Lower lobe of right lung (tissue), 2 donors: ENCODE results near the gene ATP13A2. TPM values are rescaled to one million over a fixed set of nuclear protein-coding genes. Genes with fewer than 3 reads are reported as not detected.
"Not testable (repeated sequence)": the region's sequence is repeated elsewhere in the genome, so short reads cannot be mapped to it uniquely, and the experiment has no call there.

Source experiments
- ATAC-seq, 2 donors: fragments of 200-7000 bp; cut with Tn5 transposase; one replicate each; pipeline ENCODE4 v1.9.1; 2020 to 2022; ENCODE audit warnings: mild to moderate bottlenecking in 2 of 2, moderate library complexity in 2 of 2
- DNase-seq: peaks from one replicate; pipeline ENCODE4 v3.0.0-alpha.2; 2020
- H3K27ac ChIP-seq: fragments of 200-600 bp; one replicate; pipeline ENCODE4 v1.8.0; 2022
- H3K27me3 ChIP-seq: fragments of 200-600 bp; one replicate; pipeline ENCODE4 v1.8.0; 2022; ENCODE audit warnings: low read depth
- H3K36me3 ChIP-seq: fragments of 200-600 bp; one replicate; pipeline ENCODE4 v1.8.0; 2022; ENCODE audit warnings: mild to moderate bottlenecking
- H3K4me1 ChIP-seq: fragments of 200-600 bp; one replicate; pipeline ENCODE4 v1.8.0; 2022
- H3K4me3 ChIP-seq: fragments of 200-600 bp; one replicate; pipeline ENCODE4 v1.8.0; 2022; ENCODE audit warnings: mild to moderate bottlenecking
- H3K9me3 ChIP-seq: fragments of 200-600 bp; one replicate; pipeline ENCODE4 v1.8.0; 2022
- CTCF ChIP-seq: fragments of 200-600 bp; IDR thresholded peaks from one replicate; pipeline ENCODE4 v1.8.0; 2022; ENCODE audit warnings: antibody characterized with exemption, mild to moderate bottlenecking
- intact Hi-C: fragments of 100-400 bp; cut with DNase I; formaldehyde crosslinking; loops from one replicate; pipeline ENCODE4 v1.11.0; 2022
- total RNA-seq: library from RNA; stranded (reverse); fragmentation: NEBNext Ultra II Directional; extraction: Animal tissue kit (Norgen Biotek cat#: 25700); gene quantifications from one replicate; pipeline ENCODE4 v1.2.1, GENCODE V29; 2021
- donor health status: DM: no; HTN: yes; CAD: no; lungs with severe emphysema.

The ATP13A2 gene
- total RNA-seq, 1 donor from 2014 or later, result 39.9 TPM

- Histone ChIP-seq H3K36me3 (no peaks in the 10 kb centered on the region), H3K9me3 (no peaks in the 10 kb centered on the region), H3K4me1 (peaks cover 16% of the 10 kb centered on the region), H3K27ac (no peak overlapping the region), H3K4me3 (no peak overlapping the region), H3K27me3 (no peaks in the 10 kb centered on the region)
- TF ChIP-seq CTCF, result no peak
- intact Hi-C loops, result loop anchor here (10.0 kb wide), 1 partner anchor 86 kb away; no protein-coding TSS in a partner anchor
- ATAC-seq, result no peak
- DNase-seq, result no peak
These were observed 53.3 kb downstream of the ATP13A2 start for GRCh38 chr1:16958475-16958874.

GRCh38 chr1:16957731-16958130 is 54.0 kb downstream of the ATP13A2 start:
- intact Hi-C loops, result loop anchor here (10.0 kb wide), 1 partner anchor 87 kb away; no protein-coding TSS in a partner anchor
- no peaks in the 10 kb centered on the region for H3K36me3 ChIP-seq
- H3K9me3 ChIP-seq, result no peaks in the 10 kb centered on the region
- ATAC-seq, result no peak
- no peak overlapping the region for H3K27ac ChIP-seq
- TF ChIP-seq CTCF, result no peak
- no peak for DNase-seq
- H3K27me3 ChIP-seq, result no peaks in the 10 kb centered on the region
- H3K4me3 ChIP-seq, result no peak overlapping the region
- H3K4me1 ChIP-seq, result peaks cover 16% of the 10 kb centered on the region

GRCh38 chr1:16956775-16957174 is 55.0 kb downstream of the ATP13A2 start:
- Histone ChIP-seq H3K36me3 (no peaks in the 10 kb centered on the region), H3K9me3 (no peaks in the 10 kb centered on the region), H3K27me3 (no peaks in the 10 kb centered on the region), H3K4me1 (peaks cover 18% of the 10 kb centered on the region), H3K27ac (no peak overlapping the region), H3K4me3 (no peak overlapping the region)
- DNase-seq, result no peak
- intact Hi-C loops, result loop anchor here (10.0 kb wide), 1 partner anchor 88 kb away; no protein-coding TSS in a partner anchor
- no peak for TF ChIP-seq CTCF
- no peak for ATAC-seq

- no peaks in the 10 kb centered on the region for H3K36me3 ChIP-seq
- H3K4me3 ChIP-seq, result no peak overlapping the region
- ATAC-seq (no peak), DNase-seq (no peak)
- TF ChIP-seq CTCF, result no peak
- no peak overlapping the region for H3K27ac ChIP-seq
- intact Hi-C loops, result loop anchor here (10.0 kb wide), 1 partner anchor 90 kb away; no protein-coding TSS in a partner anchor
- H3K9me3 ChIP-seq, result no peaks in the 10 kb centered on the region
- H3K4me1 ChIP-seq, result peaks cover 10% of the 10 kb centered on the region
- no peaks in the 10 kb centered on the region for H3K27me3 ChIP-seq
These were observed 56.5 kb downstream of the ATP13A2 start for GRCh38 chr1:16955186-16955585.

GRCh38 chr1:16954579-16954978 is 57.1 kb downstream of the ATP13A2 start:
- Histone ChIP-seq H3K27ac (no peak overlapping the region), H3K4me1 (peaks cover 5% of the 10 kb centered on the region), H3K4me3 (no peak overlapping the region), H3K36me3 (no peaks in the 10 kb centered on the region), H3K27me3 (no peaks in the 10 kb centered on the region), H3K9me3 (no peaks in the 10 kb centered on the region)
- DNase-seq (no peak), ATAC-seq (no peak)
- TF ChIP-seq CTCF, result no peak
- intact Hi-C loops, result loop anchor here (10.0 kb wide), 1 partner anchor 90 kb away; no protein-coding TSS in a partner anchor

- intact Hi-C loops, result loop anchor here (10.0 kb wide), 1 partner anchor 92 kb away; no protein-coding TSS in a partner anchor
- DNase-seq, H3K4me1 ChIP-seq, H3K4me3 ChIP-seq, H3K27me3 ChIP-seq, H3K9me3 ChIP-seq, H3K27ac ChIP-seq, ATAC-seq, H3K36me3 ChIP-seq: not testable (repeated sequence)
These were observed 59.4 kb downstream of the ATP13A2 start for GRCh38 chr1:16952376-16952775.

GRCh38 chr1:16949026-16949425 is 62.7 kb downstream of the ATP13A2 start:
- H3K27me3 ChIP-seq, DNase-seq, H3K27ac ChIP-seq, intact Hi-C loops, H3K9me3 ChIP-seq, H3K36me3 ChIP-seq, H3K4me1 ChIP-seq, H3K4me3 ChIP-seq, ATAC-seq: not testable (repeated sequence)

GRCh38 chr1:16948282-16948891 is 63.3 kb downstream of the ATP13A2 start:
- H3K9me3 ChIP-seq, H3K27ac ChIP-seq, intact Hi-C loops, H3K36me3 ChIP-seq, H3K27me3 ChIP-seq, H3K4me3 ChIP-seq, H3K4me1 ChIP-seq, DNase-seq: not testable (repeated sequence)
- peak; percentile 29 to 61 for ATAC-seq
